Measurements from ENCODE around the gene CEP76. TPM values are rescaled to one million over a fixed set of nuclear protein-coding genes. Genes with fewer than 3 reads are reported as not detected.

The CEP76 gene
- total RNA-seq, 2 experiments from 2014 or later = 14.8 TPM

- Mint-ChIP-seq H3K27me3 (no peaks in the 10 kb centered on the region), H3K4me1 (no peaks in the 10 kb centered on the region), H3K27ac (no peak overlapping the region), H3K36me3 (ENCODE audit: low read depth) (no peaks in the 10 kb centered on the region), H3K4me3 (no peak overlapping the region), H3K9me3 (no peaks in the 10 kb centered on the region)
- ChIA-PET POLR2A (no interaction called here), CTCF (no interaction called here)
- DNase-seq = no peak
Observed at GRCh38 chr18:12741351-12741750, 38.8 kb upstream of the CEP76 start.

- Mint-ChIP-seq H3K27ac (no peak overlapping the region), H3K4me1 (no peaks in the 10 kb centered on the region), H3K27me3 (no peaks in the 10 kb centered on the region), H3K9me3 (no peaks in the 10 kb centered on the region), H3K4me3 (no peak overlapping the region), H3K36me3 (ENCODE audit: low read depth) (no peaks in the 10 kb centered on the region)
- CTCF ChIA-PET = interaction anchor here (0.5 to 2.9 kb wide), 4 partner anchors 55 to 197 kb away, joined by 3 to 8 read pairs (median 5); no protein-coding TSS in a partner anchor
- DNase-seq = no peak
- POLR2A ChIA-PET = no interaction called here
Observed at GRCh38 chr18:12737243-12737902, 34.9 kb upstream of the CEP76 start.

- DNase-seq = peak; percentile 47
- Mint-ChIP-seq H3K9me3 (no peaks in the 10 kb centered on the region), H3K36me3 (ENCODE audit: low read depth) (peaks cover 36% of the 10 kb centered on the region), H3K4me1 (peaks cover 7% of the 10 kb centered on the region), H3K4me3 (no peak overlapping the region), H3K27me3 (no peaks in the 10 kb centered on the region), H3K27ac (no peak overlapping the region)
- ChIA-PET CTCF (interaction anchor here (0.6 to 6.1 kb wide), 17 partner anchors 8 to 433 kb away, joined by 3 to 82 read pairs (median 3); no protein-coding TSS in a partner anchor), POLR2A (interaction anchor here (1.0 to 1.4 kb wide), 2 partner anchors 157 to 265 kb away, joined by 3 to 4 read pairs; partner anchors contain the start of gene PTPN2)
Observed at GRCh38 chr18:12726774-12727550, 24.4 kb upstream of the CEP76 start.

- H3K4me3 Mint-ChIP-seq = no peak overlapping the region
- ChIA-PET POLR2A (interaction anchor here (1.0 kb wide), 1 partner anchor 266 kb away, joined by 3 read pairs; no protein-coding TSS in a partner anchor), CTCF (interaction anchor here (0.6 to 6.1 kb wide), 12 partner anchors 18 to 433 kb away, joined by 3 to 82 read pairs (median 4); no protein-coding TSS in a partner anchor)
- DNase-seq = no peak
- peaks cover 10% of the 10 kb centered on the region for H3K4me1 Mint-ChIP-seq
- no peaks in the 10 kb centered on the region for H3K27me3 Mint-ChIP-seq
- H3K27ac Mint-ChIP-seq = no peak overlapping the region
- H3K36me3 Mint-ChIP-seq (ENCODE audit: low read depth) = peaks cover 39% of the 10 kb centered on the region
- no peaks in the 10 kb centered on the region for H3K9me3 Mint-ChIP-seq
Observed at GRCh38 chr18:12726331-12726730, 23.8 kb upstream of the CEP76 start.

GRCh38 chr18:12722731-12723130 lies 20.2 kb upstream of the CEP76 start:
- DNase-seq = no peak
- POLR2A ChIA-PET = interaction anchor here (1.3 kb wide), 1 partner anchor 20 kb away, joined by 3 read pairs; the partner anchor contains the start of genes CEP76 and PSMG2
- peaks cover 22% of the 10 kb centered on the region for H3K4me1 Mint-ChIP-seq
- no peak overlapping the region for H3K4me3 Mint-ChIP-seq
- peaks cover 51% of the 10 kb centered on the region for H3K36me3 Mint-ChIP-seq (ENCODE audit: low read depth)
- H3K27me3 Mint-ChIP-seq = no peaks in the 10 kb centered on the region
- CTCF ChIA-PET = interaction anchor here (0.6 to 6.1 kb wide), 3 partner anchors 13 to 212 kb away, joined by 3 to 82 read pairs (median 5); no protein-coding TSS in a partner anchor
- no peaks in the 10 kb centered on the region for H3K9me3 Mint-ChIP-seq
- H3K27ac Mint-ChIP-seq = peak overlapping the region; percentile 28

GRCh38 chr18:12721495-12722275 lies 19.2 kb upstream of the CEP76 start:
- ChIA-PET CTCF (interaction anchor here (0.6 to 2.1 kb wide), 3 partner anchors 8 to 227 kb away, joined by 3 to 14 read pairs (median 7); no protein-coding TSS in a partner anchor), POLR2A (interaction anchor here (1.1 to 1.4 kb wide), 3 partner anchors 8 to 182 kb away, joined by 3 to 4 read pairs (median 3); no protein-coding TSS in a partner anchor)
- Mint-ChIP-seq H3K27ac (peak overlapping the region; percentile 58), H3K27me3 (no peaks in the 10 kb centered on the region), H3K36me3 (ENCODE audit: low read depth) (peaks cover 52% of the 10 kb centered on the region), H3K9me3 (no peaks in the 10 kb centered on the region), H3K4me1 (peaks cover 20% of the 10 kb centered on the region), H3K4me3 (no peak overlapping the region)
- DNase-seq = no peak

GRCh38 chr18:12711446-12711845 lies 8.9 kb upstream of the CEP76 start:
- Mint-ChIP-seq H3K4me1 (peaks cover 3% of the 10 kb centered on the region), H3K27ac (no peak overlapping the region), H3K27me3 (no peaks in the 10 kb centered on the region), H3K36me3 (ENCODE audit: low read depth) (peaks cover 60% of the 10 kb centered on the region), H3K4me3 (no peak overlapping the region), H3K9me3 (no peaks in the 10 kb centered on the region)
- CTCF ChIA-PET = interaction anchor here (1.1 to 1.6 kb wide), 2 partner anchors 223 to 318 kb away, joined by 3 to 5 read pairs; no protein-coding TSS in a partner anchor
- no peak for DNase-seq
- POLR2A ChIA-PET = interaction anchor here (1.8 to 3.0 kb wide), 2 partner anchors 9 to 13 kb away, joined by 5 to 20 read pairs; partner anchors contain the start of genes CEP76 and PSMG2

- H3K27me3 Mint-ChIP-seq = no peaks in the 10 kb centered on the region
- no peaks in the 10 kb centered on the region for H3K9me3 Mint-ChIP-seq
- H3K36me3 Mint-ChIP-seq (ENCODE audit: low read depth) = peaks cover 43% of the 10 kb centered on the region
- H3K4me3 Mint-ChIP-seq = peak overlapping the region; percentile 94
- POLR2A ChIA-PET = interaction anchor here (1.2 to 3.8 kb wide), 11 partner anchors 8 to 327 kb away, joined by 3 to 42 read pairs (median 11); partner anchors contain the start of genes AFG3L2 and PTPN2
- CTCF ChIA-PET = no interaction called here
- H3K4me1 Mint-ChIP-seq = peaks cover 48% of the 10 kb centered on the region
- no peak for DNase-seq
- peak overlapping the region; percentile 91 for H3K27ac Mint-ChIP-seq
Observed at GRCh38 chr18:12703664-12704063, 1.1 kb upstream of the CEP76 start.

- ChIA-PET CTCF (interaction anchor here (1.3 to 1.4 kb wide), 2 partner anchors 11 to 326 kb away, joined by 3 to 4 read pairs; partner anchors contain the start of gene AFG3L2), POLR2A (interaction anchor here (0.7 to 3.8 kb wide), 25 partner anchors 8 to 722 kb away, joined by 3 to 42 read pairs (median 5); partner anchors contain the start of genes AFG3L2, CEP192, IMPA2 and PRELID3A)
- H3K4me1 Mint-ChIP-seq = peaks cover 51% of the 10 kb centered on the region
- no peaks in the 10 kb centered on the region for H3K27me3 Mint-ChIP-seq
- no peaks in the 10 kb centered on the region for H3K9me3 Mint-ChIP-seq
- no peak for DNase-seq
- H3K27ac Mint-ChIP-seq = peak overlapping the region; percentile 91
- peaks cover 49% of the 10 kb centered on the region for H3K36me3 Mint-ChIP-seq (ENCODE audit: low read depth)
- peak overlapping the region; percentile 94 for H3K4me3 Mint-ChIP-seq
Observed at GRCh38 chr18:12703096-12703567, 609 bp upstream of the CEP76 start.

GRCh38 chr18:12701161-12701560 lies 1.4 kb downstream of the CEP76 start:
- Mint-ChIP-seq H3K36me3 (ENCODE audit: low read depth) (peaks cover 42% of the 10 kb centered on the region), H3K27me3 (no peaks in the 10 kb centered on the region), H3K4me1 (peaks cover 49% of the 10 kb centered on the region), H3K4me3 (peak overlapping the region; percentile 94), H3K9me3 (no peaks in the 10 kb centered on the region), H3K27ac (peak overlapping the region; percentile 91)
- POLR2A ChIA-PET = interaction anchor here (0.8 to 3.8 kb wide), 11 partner anchors 9 to 324 kb away, joined by 3 to 42 read pairs (median 14); partner anchors contain the start of genes AFG3L2, CEP192, PTPN2 and SEH1L
- DNase-seq = no peak
- CTCF ChIA-PET = interaction anchor here (0.6 to 1.2 kb wide), 3 partner anchors 8 to 318 kb away, joined by 3 read pairs; no protein-coding TSS in a partner anchor

- ChIA-PET POLR2A (interaction anchor here (1.0 to 3.3 kb wide), 2 partner anchors 249 to 292 kb away, joined by 3 to 27 read pairs; partner anchors contain the start of gene CEP192), CTCF (no interaction called here)
- H3K4me1 Mint-ChIP-seq = peaks cover 39% of the 10 kb centered on the region
- H3K36me3 Mint-ChIP-seq (ENCODE audit: low read depth) = peaks cover 33% of the 10 kb centered on the region
- no peak overlapping the region for H3K27ac Mint-ChIP-seq
- no peak overlapping the region for H3K4me3 Mint-ChIP-seq
- no peaks in the 10 kb centered on the region for H3K27me3 Mint-ChIP-seq
- H3K9me3 Mint-ChIP-seq = no peaks in the 10 kb centered on the region
- DNase-seq = no peak
Observed at GRCh38 chr18:12699747-12700146, 2.8 kb downstream of the CEP76 start.
